ENCODE results near the gene B4GALT3.

Gene B4GALT3

DNA sequence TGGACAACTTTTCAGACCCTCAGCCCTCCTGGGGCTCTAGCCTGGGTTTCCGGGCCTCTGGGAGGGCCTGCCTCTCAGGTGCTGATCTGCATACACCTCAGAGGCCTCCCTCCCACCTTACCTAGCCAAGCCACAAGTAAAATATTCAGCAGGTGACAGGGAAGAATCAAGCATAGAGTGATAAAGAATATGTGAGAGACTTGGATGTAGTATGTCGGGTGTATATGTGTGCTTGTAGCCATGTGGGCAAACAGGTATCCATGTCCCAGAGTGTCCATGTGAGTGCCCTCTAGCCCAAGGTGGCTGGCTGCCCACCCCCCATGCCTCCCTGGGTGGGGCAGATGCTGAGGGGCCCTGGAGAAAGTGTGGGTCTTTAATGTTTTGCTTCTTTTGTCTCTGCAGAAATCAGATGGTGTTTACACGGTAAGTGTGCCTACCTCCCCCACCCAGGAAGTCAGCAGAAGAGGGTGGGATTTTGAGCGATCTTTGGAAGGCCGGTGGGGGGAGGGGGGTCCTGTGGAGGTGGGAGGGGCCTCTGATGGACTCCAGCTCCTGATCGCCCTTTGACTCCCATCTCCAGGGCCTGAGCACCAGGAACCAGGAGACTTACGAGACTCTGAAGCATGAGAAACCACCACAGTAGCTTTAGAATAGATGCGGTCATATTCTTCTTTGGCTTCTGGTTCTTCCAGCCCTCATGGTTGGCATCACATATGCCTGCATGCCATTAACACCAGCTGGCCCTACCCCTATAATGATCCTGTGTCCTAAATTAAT, 41.2 kb upstream of the B4GALT3 start:
- Histone ChIP-seq H3K4me3 (ENCODE audit: low read depth in 1 of 2, low read length in 1 of 2) (peak overlapping the region; percentile 64 to 87), H3K4me1 (ENCODE audit: control insufficient read depth in 1 of 2, insufficient read depth in 1 of 2, low read depth in 1 of 2, low read length in 1 of 2) (peaks cover 56 to 60% of the 10 kb centered on the region in 2 experiments), H3K36me3 (peaks cover 34% of the 10 kb centered on the region), H3K27ac (peak overlapping the region; percentile 92), H3K9me3 (no peaks in the 10 kb centered on the region), H3K27me3 (no peaks in the 10 kb centered on the region)
- TF ChIP-seq, protein P1, sequence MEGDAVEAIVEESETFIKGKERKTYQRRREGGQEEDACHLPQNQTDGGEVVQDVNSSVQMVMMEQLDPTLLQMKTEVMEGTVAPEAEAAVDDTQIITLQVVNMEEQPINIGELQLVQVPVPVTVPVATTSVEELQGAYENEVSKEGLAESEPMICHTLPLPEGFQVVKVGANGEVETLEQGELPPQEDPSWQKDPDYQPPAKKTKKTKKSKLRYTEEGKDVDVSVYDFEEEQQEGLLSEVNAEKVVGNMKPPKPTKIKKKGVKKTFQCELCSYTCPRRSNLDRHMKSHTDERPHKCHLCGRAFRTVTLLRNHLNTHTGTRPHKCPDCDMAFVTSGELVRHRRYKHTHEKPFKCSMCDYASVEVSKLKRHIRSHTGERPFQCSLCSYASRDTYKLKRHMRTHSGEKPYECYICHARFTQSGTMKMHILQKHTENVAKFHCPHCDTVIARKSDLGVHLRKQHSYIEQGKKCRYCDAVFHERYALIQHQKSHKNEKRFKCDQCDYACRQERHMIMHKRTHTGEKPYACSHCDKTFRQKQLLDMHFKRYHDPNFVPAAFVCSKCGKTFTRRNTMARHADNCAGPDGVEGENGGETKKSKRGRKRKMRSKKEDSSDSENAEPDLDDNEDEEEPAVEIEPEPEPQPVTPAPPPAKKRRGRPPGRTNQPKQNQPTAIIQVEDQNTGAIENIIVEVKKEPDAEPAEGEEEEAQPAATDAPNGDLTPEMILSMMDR (IDR thresholded peaks at IDR 0.05), result no peak

DNA sequence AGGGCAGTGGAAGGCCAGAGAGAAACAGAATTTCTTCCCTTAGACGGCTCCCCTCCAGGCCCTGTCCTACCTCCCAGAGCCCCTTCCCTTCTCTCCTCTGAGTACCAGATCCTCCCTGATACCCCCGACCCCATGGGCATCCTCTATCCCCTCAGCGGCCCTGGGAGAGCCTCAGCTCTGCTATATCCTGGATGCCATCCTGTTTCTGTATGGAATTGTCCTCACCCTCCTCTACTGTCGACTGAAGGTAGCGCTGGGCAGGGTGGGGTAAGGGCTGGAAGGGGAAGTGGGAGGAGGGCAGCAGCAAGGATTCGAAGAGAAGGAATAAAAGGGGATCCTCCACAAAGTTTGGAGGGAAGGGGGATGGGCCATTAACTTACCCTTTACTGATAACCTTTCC, 40.5 kb upstream of the B4GALT3 start:
- peaks cover 30% of the 10 kb centered on the region for H3K36me3 ChIP-seq
- no peaks in the 10 kb centered on the region for H3K27me3 ChIP-seq
- H3K27ac ChIP-seq, result peak overlapping the region; percentile 92
- peak overlapping the region; percentile 64 to 87 for H3K4me3 ChIP-seq (ENCODE audit: low read depth in 1 of 2, low read length in 1 of 2)
- H3K9me3 ChIP-seq, result no peaks in the 10 kb centered on the region
- peaks cover 63 to 66% of the 10 kb centered on the region in 2 experiments for H3K4me1 ChIP-seq (ENCODE audit: control insufficient read depth in 1 of 2, insufficient read depth in 1 of 2, low read depth in 1 of 2, low read length in 1 of 2)
- TF ChIP-seq, protein P1 (IDR thresholded peaks at IDR 0.05), result no peak

DNA sequence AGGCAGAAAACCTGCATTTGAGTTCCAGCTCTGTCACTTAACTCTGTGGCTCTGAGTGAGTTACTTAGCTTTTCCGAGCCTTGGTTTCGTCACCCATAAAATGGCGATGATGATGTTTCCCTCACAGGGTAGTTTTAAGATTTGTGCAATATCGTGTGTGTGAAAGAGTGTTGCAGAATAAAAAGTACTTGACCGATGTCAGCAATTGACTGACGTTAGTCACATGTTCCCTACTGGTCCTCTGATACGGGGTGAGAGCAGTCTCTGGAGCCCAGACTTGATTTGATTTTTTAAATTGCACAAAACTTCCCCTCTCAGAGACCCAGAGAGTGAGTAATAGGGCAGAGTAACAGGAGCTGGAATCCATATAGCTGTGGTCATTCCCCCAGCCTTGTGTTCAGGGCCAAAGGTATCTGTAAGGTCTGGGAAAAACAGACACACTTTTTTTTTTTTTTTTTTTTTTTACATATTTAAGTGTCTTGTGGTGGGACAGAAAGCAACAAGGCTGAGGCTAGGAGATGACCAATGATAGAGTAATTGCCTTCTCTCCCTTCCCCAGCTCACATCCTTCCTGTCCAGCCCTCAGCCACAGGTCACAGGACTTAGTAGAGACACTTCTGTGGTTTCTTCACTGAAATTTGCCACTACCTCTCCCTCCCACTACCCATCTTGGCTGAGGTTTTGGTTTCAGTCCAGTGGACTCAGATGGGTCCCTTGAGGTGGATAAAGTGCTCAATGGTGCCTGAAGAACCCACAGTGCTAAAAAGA, 39.8 kb upstream of the B4GALT3 start:
- peak overlapping the region; percentile 92 for H3K27ac ChIP-seq

DNA sequence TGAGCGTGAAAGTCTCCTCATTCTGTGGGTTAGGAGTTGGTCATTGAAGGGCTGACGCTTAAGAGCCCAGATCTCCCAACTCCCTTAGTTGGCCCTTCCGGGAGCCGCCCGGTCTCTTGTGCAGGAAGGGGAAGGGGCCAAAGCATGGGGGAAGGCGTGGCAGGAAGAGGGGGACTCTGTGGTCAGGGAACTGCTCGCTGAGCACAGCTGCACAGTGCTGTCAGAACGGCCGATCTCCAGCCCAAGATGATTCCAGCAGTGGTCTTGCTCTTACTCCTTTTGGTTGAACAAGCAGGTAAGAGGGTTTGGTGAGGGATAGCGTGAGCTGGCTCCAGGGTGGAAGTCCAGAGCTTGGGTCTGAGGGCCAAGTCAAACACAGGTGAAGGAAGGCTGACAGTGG, 37.8 kb upstream of the B4GALT3 start, which contains the start of gene FCER1G:
Gene FCER1G (plus strand): TSS at position 220 of the 400 bp plus-strand sequence. CDS start 27 bp downstream, at position 247.
- Histone ChIP-seq H3K27me3 (no peaks in the 10 kb centered on the region), H3K36me3 (peaks cover 40% of the 10 kb centered on the region), H3K4me3 (ENCODE audit: low read depth in 1 of 2, low read length in 1 of 2) (peak within 1 kb of the TSS; percentile 64 to 87), H3K27ac (peak within 1 kb of the TSS; percentile 92), H3K9me3 (no peaks in the 10 kb centered on the region), H3K4me1 (ENCODE audit: control insufficient read depth in 1 of 2, insufficient read depth in 1 of 2, low read depth in 1 of 2, low read length in 1 of 2) (peaks cover 60 to 69% of the 10 kb centered on the region in 2 experiments)
- TF ChIP-seq, protein P1 (IDR thresholded peaks at IDR 0.05), result no peak

More for the DNA sequence above, 39.8 kb upstream of the B4GALT3 start:
- no peaks in the 10 kb centered on the region for H3K9me3 ChIP-seq
- H3K36me3 ChIP-seq, result peaks cover 35% of the 10 kb centered on the region
- TF ChIP-seq, protein P1 (IDR thresholded peaks at IDR 0.05), result no peak
- no peaks in the 10 kb centered on the region for H3K27me3 ChIP-seq
- H3K4me3 ChIP-seq (ENCODE audit: low read depth in 1 of 2, low read length in 1 of 2), result peak overlapping the region; percentile 64 to 87
- peaks cover 60 to 66% of the 10 kb centered on the region in 2 experiments for H3K4me1 ChIP-seq (ENCODE audit: control insufficient read depth in 1 of 2, insufficient read depth in 1 of 2, low read depth in 1 of 2, low read length in 1 of 2)

GRCh38 chr1:161214369-161214768, 37.1 kb upstream of the B4GALT3 start:
- H3K27me3 ChIP-seq, result no peaks in the 10 kb centered on the region
- H3K4me1 ChIP-seq (ENCODE audit: control insufficient read depth in 1 of 2, insufficient read depth in 1 of 2, low read depth in 1 of 2, low read length in 1 of 2), result peaks cover 64 to 69% of the 10 kb centered on the region in 2 experiments

More at GRCh38 chr1:161214369-161214768, 37.1 kb upstream of the B4GALT3 start:
- Histone ChIP-seq H3K36me3 (peaks cover 40% of the 10 kb centered on the region), H3K4me3 (ENCODE audit: low read depth in 1 of 2, low read length in 1 of 2) (peak overlapping the region; percentile 64 to 87), H3K9me3 (no peaks in the 10 kb centered on the region), H3K27ac (peak overlapping the region; percentile 92)
- TF ChIP-seq, protein P1 (IDR thresholded peaks at IDR 0.05), result no peak
